Activated B cell treated with CpG ODN at 0.5 μM for 24 hours (primary cell): ENCODE measurements around the gene MYO5B. TPM values are rescaled to one million over a fixed set of nuclear protein-coding genes. Genes with fewer than 3 reads are reported as not detected.

Experiments used
- ATAC-seq: fragments of 200-7000 bp; cut with Tn5 transposase; one replicate; pipeline ENCODE4 v1.10.0; 2021; ENCODE audit warnings: low read depth, mild to moderate bottlenecking, moderate library complexity
- CTCF ChIA-PET: fragments of 350-600 bp; sonication (Branson Sonifier 250); formaldehyde crosslinking; loops from one replicate; lab custom pipeline; 2021; ENCODE audit warnings: antibody characterized with exemption; lab: Charles Lee
- POLR2A ChIA-PET: fragments of 350-600 bp; sonication (Branson Sonifier 250); formaldehyde crosslinking; loops from one replicate; lab custom pipeline; 2021; ENCODE audit warnings: antibody characterized with exemption; lab: Charles Lee
- DNase-seq: peaks from one replicate; pipeline ENCODE4 v3.0.0; 2022
- H3K27ac Mint-ChIP-seq: one replicate; pipeline ENCODE4 v1.8.0; 2020; ENCODE audit warnings: mixed read lengths
- H3K27me3 Mint-ChIP-seq: one replicate; pipeline ENCODE4 v1.8.0; 2021; ENCODE audit warnings: mixed read lengths
- H3K36me3 Mint-ChIP-seq: one replicate; pipeline ENCODE4 v1.8.0; 2021; ENCODE audit warnings: low read depth, mixed read lengths
- H3K4me1 Mint-ChIP-seq: one replicate; pipeline ENCODE4 v1.8.0; 2021; ENCODE audit warnings: mixed read lengths
- H3K4me3 Mint-ChIP-seq: one replicate; pipeline ENCODE4 v1.8.0; 2020; ENCODE audit warnings: mild to moderate bottlenecking, mixed read lengths
- H3K9me3 Mint-ChIP-seq: one replicate; pipeline ENCODE4 v1.8.0; 2020; ENCODE audit warnings: mixed read lengths
- intact Hi-C: fragments of 100-400 bp; cut with micrococcal nuclease; formaldehyde crosslinking; loops from one replicate; pipeline ENCODE4 v1.15.1; 2024
- total RNA-seq: library from RNA; stranded (reverse); gene quantifications from 2 replicates; pipeline ENCODE4 v1.2.3, GENCODE V29; 2022
- TF ChIP-seq, protein P1 (sequence below): fragments of 200-600 bp; IDR thresholded peaks from one replicate; pipeline ENCODE4 v1.8.0; 2022; ENCODE audit warnings: antibody characterized with exemption, mild to moderate bottlenecking

Gene MYO5B
- total RNA-seq, 1 donor from 2014 or later = 0.49 TPM

DNA sequence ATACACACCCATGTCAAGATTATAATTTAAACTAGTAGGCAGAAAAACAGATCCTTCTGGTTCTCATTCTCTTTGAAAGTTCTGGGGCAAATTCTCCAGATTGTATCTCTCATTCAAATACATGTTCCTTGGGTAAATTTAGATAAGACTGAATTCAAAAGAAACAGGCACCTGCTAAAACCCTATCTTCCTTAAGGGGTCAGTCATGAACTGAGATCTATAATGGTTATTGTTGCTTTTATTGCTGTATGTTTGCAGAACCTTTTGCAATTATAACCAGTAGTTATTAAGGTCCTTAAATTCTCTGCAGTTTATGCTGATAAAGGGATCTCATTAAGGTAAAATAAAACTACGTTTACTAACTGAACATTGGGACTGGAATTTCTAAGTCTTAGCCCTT, 83.5 kb downstream of the MYO5B start:
- ATAC-seq = no peak
- H3K4me3 Mint-ChIP-seq = no peak overlapping the region
- no peaks in the 10 kb centered on the region for H3K4me1 Mint-ChIP-seq
- H3K27me3 Mint-ChIP-seq = peaks cover 26% of the 10 kb centered on the region
- ChIA-PET POLR2A (no interaction called here), CTCF (no interaction called here)
- DNase-seq = no peak
- TF ChIP-seq, protein P1, sequence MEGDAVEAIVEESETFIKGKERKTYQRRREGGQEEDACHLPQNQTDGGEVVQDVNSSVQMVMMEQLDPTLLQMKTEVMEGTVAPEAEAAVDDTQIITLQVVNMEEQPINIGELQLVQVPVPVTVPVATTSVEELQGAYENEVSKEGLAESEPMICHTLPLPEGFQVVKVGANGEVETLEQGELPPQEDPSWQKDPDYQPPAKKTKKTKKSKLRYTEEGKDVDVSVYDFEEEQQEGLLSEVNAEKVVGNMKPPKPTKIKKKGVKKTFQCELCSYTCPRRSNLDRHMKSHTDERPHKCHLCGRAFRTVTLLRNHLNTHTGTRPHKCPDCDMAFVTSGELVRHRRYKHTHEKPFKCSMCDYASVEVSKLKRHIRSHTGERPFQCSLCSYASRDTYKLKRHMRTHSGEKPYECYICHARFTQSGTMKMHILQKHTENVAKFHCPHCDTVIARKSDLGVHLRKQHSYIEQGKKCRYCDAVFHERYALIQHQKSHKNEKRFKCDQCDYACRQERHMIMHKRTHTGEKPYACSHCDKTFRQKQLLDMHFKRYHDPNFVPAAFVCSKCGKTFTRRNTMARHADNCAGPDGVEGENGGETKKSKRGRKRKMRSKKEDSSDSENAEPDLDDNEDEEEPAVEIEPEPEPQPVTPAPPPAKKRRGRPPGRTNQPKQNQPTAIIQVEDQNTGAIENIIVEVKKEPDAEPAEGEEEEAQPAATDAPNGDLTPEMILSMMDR = no peak
- no peak overlapping the region for H3K27ac Mint-ChIP-seq
- no peaks in the 10 kb centered on the region for H3K36me3 Mint-ChIP-seq
- no peaks in the 10 kb centered on the region for H3K9me3 Mint-ChIP-seq
- intact Hi-C loops = no loop called here

DNA sequence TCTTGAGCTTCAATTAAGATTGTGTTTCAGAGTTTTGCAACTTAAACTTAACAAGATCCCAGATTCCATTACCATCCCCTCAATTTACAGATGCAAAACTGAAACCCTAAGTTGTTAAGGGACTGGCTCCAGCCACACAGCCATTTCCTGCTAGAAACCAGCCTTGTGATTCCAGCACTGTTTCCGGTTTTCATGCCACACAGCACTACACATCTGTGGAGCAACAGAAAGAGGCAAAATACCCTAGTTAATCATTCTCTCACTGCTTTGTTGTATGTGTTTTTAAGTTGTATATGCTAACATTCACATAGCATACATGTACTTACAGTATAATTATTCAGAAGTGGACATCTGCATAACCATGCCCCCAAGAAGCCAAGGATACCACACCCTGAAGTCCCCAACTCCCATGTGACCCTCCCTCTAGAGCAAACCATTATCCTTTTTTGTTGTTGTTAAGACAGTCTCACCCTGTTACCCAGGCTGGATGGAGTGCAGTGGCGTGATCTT, 87.4 kb downstream of the MYO5B start:
- no peak overlapping the region for H3K4me3 Mint-ChIP-seq

DNA sequence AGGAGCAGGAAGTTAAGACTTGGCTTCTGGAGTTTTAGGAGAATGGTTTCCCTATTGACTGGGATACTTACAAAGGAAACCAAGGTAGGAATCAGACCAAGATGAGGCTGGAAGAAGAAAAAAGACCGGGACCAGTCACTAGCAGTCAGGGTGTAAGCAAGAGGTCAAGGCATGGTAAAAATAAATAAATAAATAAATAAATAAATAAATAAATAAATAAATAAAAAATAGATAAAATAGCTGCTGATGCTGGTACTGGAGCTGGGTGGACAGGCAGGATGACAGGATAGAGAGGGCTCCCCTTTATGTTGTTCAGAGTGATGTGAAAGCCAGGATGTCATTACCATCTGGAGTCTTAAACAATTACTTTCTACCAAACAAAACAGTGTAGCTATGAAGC, 89.9 kb downstream of the MYO5B start:
- ChIA-PET POLR2A (no interaction called here), CTCF (no interaction called here)
- TF ChIP-seq, protein P1 = no peak
- no peak for ATAC-seq
- intact Hi-C loops = no loop called here
- Mint-ChIP-seq H3K36me3 (no peaks in the 10 kb centered on the region), H3K27ac (no peak overlapping the region), H3K27me3 (peaks cover 32% of the 10 kb centered on the region), H3K9me3 (peaks cover 2% of the 10 kb centered on the region), H3K4me1 (no peaks in the 10 kb centered on the region), H3K4me3 (no peak overlapping the region)
- DNase-seq = no peak

More for the DNA sequence above, 87.4 kb downstream of the MYO5B start:
- Mint-ChIP-seq H3K27ac (no peak overlapping the region), H3K36me3 (no peaks in the 10 kb centered on the region), H3K4me1 (no peaks in the 10 kb centered on the region), H3K9me3 (no peaks in the 10 kb centered on the region), H3K27me3 (peaks cover 29% of the 10 kb centered on the region)
- no peak for DNase-seq
- intact Hi-C loops = no loop called here
- ATAC-seq = no peak
- ChIA-PET CTCF (no interaction called here), POLR2A (no interaction called here)
- TF ChIP-seq, protein P1 = no peak

DNA sequence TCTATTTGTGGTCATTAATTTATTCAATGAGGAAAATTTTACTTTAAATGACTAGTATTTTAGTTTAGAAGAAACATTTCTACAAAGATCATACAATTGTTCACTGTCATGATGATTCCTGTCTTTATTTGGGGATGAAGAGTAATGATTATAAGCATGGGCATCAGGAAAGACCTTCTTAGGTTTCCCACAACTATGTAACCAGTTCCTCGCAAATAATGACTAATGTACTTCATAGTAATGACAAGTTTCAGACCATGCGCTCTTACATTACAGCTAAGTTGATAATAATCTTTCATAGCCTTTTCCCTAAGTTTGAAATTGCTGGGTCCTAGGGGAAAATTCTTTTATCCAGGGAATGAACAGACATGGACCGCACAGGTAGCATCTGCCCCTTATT, 90.5 kb downstream of the MYO5B start:
- Mint-ChIP-seq H3K27me3 (peaks cover 29% of the 10 kb centered on the region), H3K9me3 (peaks cover 2% of the 10 kb centered on the region), H3K27ac (no peak overlapping the region), H3K4me3 (no peak overlapping the region), H3K4me1 (no peaks in the 10 kb centered on the region), H3K36me3 (no peaks in the 10 kb centered on the region)
- intact Hi-C loops = no loop called here
- CTCF ChIA-PET = no interaction called here
- ATAC-seq (no peak), DNase-seq (no peak)
- POLR2A ChIA-PET = no interaction called here
- TF ChIP-seq, protein P1 = no peak

DNA sequence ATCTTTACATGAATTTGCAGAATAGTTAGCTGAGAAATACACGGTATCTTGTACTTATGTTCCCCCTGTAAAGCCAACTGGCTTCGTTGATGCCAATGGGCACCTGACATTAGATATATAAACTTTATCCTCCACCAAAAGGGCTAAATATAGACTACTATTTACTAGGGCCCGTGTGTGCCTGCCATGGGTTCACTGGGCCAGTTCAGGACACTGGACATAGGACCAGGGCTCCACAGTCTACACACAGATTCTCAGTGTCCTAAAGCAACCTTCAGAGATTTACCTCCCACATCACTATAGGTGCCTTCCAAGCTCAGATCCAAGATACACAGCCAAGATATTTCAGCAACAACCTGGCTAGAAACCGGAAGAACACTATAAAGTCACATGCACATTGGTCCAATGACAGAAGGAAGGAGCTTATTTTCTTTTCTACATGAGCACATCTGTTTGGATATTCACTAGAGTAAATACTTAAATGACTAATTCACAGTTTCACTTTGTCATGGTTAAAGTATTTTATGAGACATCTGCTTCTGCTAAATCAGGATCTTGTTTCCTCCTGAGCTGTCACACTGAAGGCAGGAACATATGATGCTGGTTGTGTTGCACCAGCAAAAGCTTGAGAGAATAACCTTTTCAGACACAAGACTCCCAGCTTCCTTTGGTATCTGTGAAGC, 95.1 kb downstream of the MYO5B start:
- no peak for ATAC-seq
- TF ChIP-seq, protein P1 = no peak

More for the DNA sequence above, 95.1 kb downstream of the MYO5B start:
- Mint-ChIP-seq H3K36me3 (no peaks in the 10 kb centered on the region), H3K27me3 (peaks cover 27% of the 10 kb centered on the region), H3K4me3 (no peak overlapping the region), H3K9me3 (peaks cover 2% of the 10 kb centered on the region), H3K27ac (no peak overlapping the region), H3K4me1 (no peaks in the 10 kb centered on the region)
- intact Hi-C loops = loop anchor here (10.0 kb wide), 1 partner anchor 55 kb away; no protein-coding TSS in a partner anchor
- DNase-seq = no peak
- ChIA-PET CTCF (no interaction called here), POLR2A (no interaction called here)
